Cardiac muscle cell (in vitro differentiated cells and primary cell): ENCODE data around the gene FGD3. TPM values are rescaled to one million over a fixed set of nuclear protein-coding genes. Genes with fewer than 3 reads are reported as not detected.

Source experiments
- DNase-seq, 2 donors: peaks; one replicate each; pipeline versions ENCODE4 v3.0.0 to v3.0.0-alpha.2; 2010 to 2017; ENCODE audit warnings: low read depth in 1 of 2, low spot score in 1 of 2
- H3K27ac ChIP-seq: fragments of 200-600 bp; sonication (generic); 2 replicates; pipeline ENCODE4 v1.5.1; 2016
- H3K27me3 ChIP-seq: fragments of 200-600 bp; sonication (generic); 2 replicates; pipeline ENCODE4 v1.6.0; 2016; ENCODE audit warnings: control low read depth
- H3K36me3 ChIP-seq: fragments of 200-600 bp; sonication (generic); 2 replicates; pipeline ENCODE4 v1.5.1; 2016; ENCODE audit warnings: control low read depth
- H3K4me1 ChIP-seq: fragments of 200-600 bp; sonication (generic); 2 replicates; pipeline ENCODE4 v1.8.1; 2017; ENCODE audit warnings: low read depth, mild to moderate bottlenecking, mixed run types
- H3K4me3 ChIP-seq: fragments of 200-600 bp; sonication (generic); 2 replicates; pipeline ENCODE4 v1.5.1; 2016; ENCODE audit warnings: mild to moderate bottlenecking
- H3K9me3 ChIP-seq: fragments of 200-600 bp; sonication (generic); 2 replicates; pipeline ENCODE4 v1.5.1; 2017; ENCODE audit warnings: low read depth, mild to moderate bottlenecking, control low read depth
- CTCF ChIP-seq: IDR thresholded peaks from 2 replicates; pipeline ENCODE4 v1.5.1; 2012; ENCODE audit warnings: low read depth, mild to moderate bottlenecking, low read length
- polyA plus RNA-seq: library from polyadenylated mRNA; unstranded; fragments of >200 nt; fragmentation: Nextera tagmentation; extraction: Ambion mirVana; gene quantifications from 2 replicates; pipeline ENCODE4 v1.2.1, GENCODE V29; 2016
- total RNA-seq: library from RNA; depleted of rRNA; stranded (reverse); fragments of >200 nt; gene quantifications from 2 replicates; pipeline ENCODE4 v1.2.3, GENCODE V29; 2016

The FGD3 gene
- total and polyA plus RNA-seq, 2 experiments from 2014 or later: 0.18 TPM; not detected in 1

DNA sequence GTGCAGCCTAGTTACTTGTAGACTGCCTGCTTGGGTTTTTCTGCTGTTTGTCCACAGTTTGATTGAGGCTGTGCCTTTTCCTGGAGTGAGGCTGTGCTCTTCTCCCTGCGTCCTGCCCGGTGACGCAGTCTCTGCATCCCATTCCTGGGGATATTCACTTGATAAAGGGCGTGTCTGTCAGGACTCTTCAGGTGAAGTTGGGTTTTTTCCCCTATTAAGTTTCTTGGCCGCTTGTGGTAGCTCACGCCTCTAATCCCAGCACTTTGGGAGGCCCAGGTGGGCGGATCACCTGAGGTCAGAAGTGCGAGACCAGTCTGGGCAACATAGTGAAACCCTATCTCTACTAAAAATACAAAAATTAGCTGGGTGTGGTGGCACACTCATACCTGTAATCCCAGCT lies 61.1 kb downstream of the FGD3 start:
- DNase-seq: no peak
- no peak overlapping the region for H3K27ac ChIP-seq
- no peak overlapping the region for H3K4me3 ChIP-seq
- H3K9me3 ChIP-seq: no peaks in the 10 kb centered on the region
- no peaks in the 10 kb centered on the region for H3K4me1 ChIP-seq
- H3K36me3 ChIP-seq: no peaks in the 10 kb centered on the region
- H3K27me3 ChIP-seq: peaks cover 13% of the 10 kb centered on the region
- TF ChIP-seq CTCF: no peak

DNA sequence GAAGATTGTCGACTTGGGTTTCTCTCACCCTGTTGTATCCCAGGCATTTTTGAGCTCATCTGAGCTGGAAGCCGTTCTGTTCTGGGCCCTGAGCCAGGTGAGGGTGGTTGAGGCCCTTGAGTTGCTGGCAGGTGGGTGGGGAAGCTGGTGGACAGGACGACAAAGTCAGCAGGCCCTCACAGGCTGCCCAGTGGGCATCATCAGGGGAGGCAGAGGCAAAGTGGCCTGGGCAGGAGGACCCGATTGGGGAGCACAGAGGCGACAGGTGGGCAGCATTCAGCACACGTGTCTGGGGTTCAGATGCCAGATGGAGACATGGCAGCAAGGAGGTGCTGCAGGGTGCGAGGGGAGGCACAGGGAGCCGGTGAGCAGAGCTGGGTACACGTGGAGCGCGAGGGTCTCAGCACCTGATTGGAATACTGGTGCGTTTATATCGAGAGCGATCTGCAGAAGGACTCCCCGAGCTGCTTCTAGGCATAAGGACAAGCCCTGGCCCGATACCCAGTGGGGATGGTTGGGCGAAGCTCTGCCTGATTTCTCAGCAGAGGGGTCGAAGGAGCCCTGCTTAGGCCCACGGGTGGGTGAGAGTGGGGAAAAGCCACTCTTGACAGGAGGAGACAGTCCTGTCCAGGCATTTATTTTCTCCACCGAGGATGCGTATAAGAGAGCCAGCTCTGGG lies 62.2 kb downstream of the FGD3 start:
- Histone ChIP-seq H3K4me3 (no peak overlapping the region), H3K9me3 (no peaks in the 10 kb centered on the region), H3K36me3 (no peaks in the 10 kb centered on the region), H3K4me1 (no peaks in the 10 kb centered on the region), H3K27ac (no peak overlapping the region), H3K27me3 (peaks cover 8% of the 10 kb centered on the region)
- TF ChIP-seq CTCF: no peak
- DNase-seq: no peak

DNA sequence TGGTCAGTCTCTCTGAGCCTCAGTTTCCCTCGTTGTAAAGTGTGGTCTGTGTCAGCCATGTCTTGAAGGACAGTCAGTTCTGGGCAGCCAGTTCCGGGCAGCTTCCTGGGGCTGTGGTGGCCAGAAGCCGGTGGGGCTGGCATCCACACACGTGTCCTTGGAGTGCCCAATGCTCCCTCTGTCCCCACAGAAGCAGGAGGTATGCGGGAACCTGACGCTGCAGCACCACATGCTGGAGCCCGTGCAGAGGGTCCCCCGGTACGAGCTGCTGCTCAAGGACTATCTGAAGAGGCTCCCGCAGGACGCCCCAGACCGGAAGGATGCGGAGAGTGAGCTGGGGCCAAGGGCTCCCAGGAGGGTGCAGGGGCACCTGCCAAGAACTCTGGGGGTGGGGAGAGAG lies 62.7 kb downstream of the FGD3 start:
- H3K36me3 ChIP-seq: no peaks in the 10 kb centered on the region
- DNase-seq: no peak
- no peak for TF ChIP-seq CTCF
- no peak overlapping the region for H3K4me3 ChIP-seq
- no peaks in the 10 kb centered on the region for H3K9me3 ChIP-seq
- no peak overlapping the region for H3K27ac ChIP-seq
- peaks cover 7% of the 10 kb centered on the region for H3K27me3 ChIP-seq
- no peaks in the 10 kb centered on the region for H3K4me1 ChIP-seq

- H3K27ac ChIP-seq: no peak overlapping the region
- H3K4me1 ChIP-seq: no peaks in the 10 kb centered on the region
- H3K36me3 ChIP-seq: no peaks in the 10 kb centered on the region
- no peak overlapping the region for H3K4me3 ChIP-seq
- H3K9me3 ChIP-seq: no peaks in the 10 kb centered on the region
- DNase-seq: no peak
- TF ChIP-seq CTCF: no peak
- H3K27me3 ChIP-seq: peaks cover 4% of the 10 kb centered on the region
These were observed 63.4 kb downstream of the FGD3 start for GRCh38 chr9:93010704-93011103.

DNA sequence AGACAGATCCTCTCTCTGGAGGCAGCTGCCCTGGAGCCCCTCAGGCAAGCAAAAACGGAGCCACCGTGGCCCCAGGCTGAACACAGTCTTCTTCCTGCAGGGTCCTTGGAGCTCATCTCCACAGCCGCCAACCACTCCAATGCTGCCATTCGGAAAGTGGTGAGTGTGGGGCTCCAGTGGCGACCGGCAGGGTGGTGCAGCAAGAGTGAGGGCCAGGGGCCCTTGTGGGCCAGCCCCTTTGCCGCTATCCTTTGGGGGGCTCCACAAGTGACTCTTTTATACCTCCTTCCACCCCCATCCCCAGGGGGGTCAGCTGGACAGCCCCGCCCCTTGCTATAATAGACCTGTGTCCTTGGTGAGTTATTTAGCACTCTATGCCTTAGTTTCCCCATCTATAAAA lies 63.8 kb downstream of the FGD3 start:
- Histone ChIP-seq H3K4me1 (no peaks in the 10 kb centered on the region), H3K36me3 (no peaks in the 10 kb centered on the region), H3K4me3 (no peak overlapping the region), H3K27ac (no peak overlapping the region), H3K27me3 (peaks cover 4% of the 10 kb centered on the region), H3K9me3 (no peaks in the 10 kb centered on the region)
- TF ChIP-seq CTCF: no peak
- no peak for DNase-seq
